Neural progenitor cell (in vitro differentiated cells): Measurements from ENCODE around the gene GNAI1. TPM values are rescaled to one million over a fixed set of nuclear protein-coding genes. Genes with fewer than 3 reads are reported as not detected.

ENCODE experiments used
- DNase-seq: peaks from one replicate; pipeline ENCODE4 v3.0.0-alpha.2; 2016; ENCODE audit warnings: low spot score
- H2AFZ ChIP-seq: fragments of 200-600 bp; sonication (generic); replicated peaks from 2 replicates; pipeline ENCODE4 v1.6.1; 2016; ENCODE audit warnings: antibody characterized with exemption
- H3F3A ChIP-seq: fragments of 200-600 bp; sonication (generic); 2 replicates; pipeline ENCODE4 v1.6.1; 2016; ENCODE audit warnings: antibody characterized with exemption, low read depth
- H3K27ac ChIP-seq: fragments of 200-600 bp; sonication (generic); 2 replicates; pipeline ENCODE4 v1.5.1; 2016; ENCODE audit warnings: mild to moderate bottlenecking
- H3K27me3 ChIP-seq: fragments of 200-600 bp; sonication (generic); 2 replicates; pipeline ENCODE4 v1.6.1; 2016; ENCODE audit warnings: mild to moderate bottlenecking, moderate library complexity
- H3K36me3 ChIP-seq: fragments of 200-600 bp; sonication (generic); 2 replicates; pipeline ENCODE4 v1.5.1; 2016
- H3K4me1 ChIP-seq: fragments of 200-600 bp; sonication (generic); 2 replicates; pipeline ENCODE4 v1.6.1; 2016; ENCODE audit warnings: mixed run types
- H3K4me2 ChIP-seq: fragments of 200-600 bp; sonication (generic); 2 replicates; pipeline ENCODE4 v1.6.1; 2016
- H3K4me3 ChIP-seq: fragments of 200-600 bp; sonication (generic); 2 replicates; pipeline ENCODE4 v1.5.1; 2016
- H3K79me2 ChIP-seq: fragments of 200-600 bp; sonication (generic); 2 replicates; pipeline ENCODE4 v1.6.1; 2016; ENCODE audit warnings: low read depth
- H3K9ac ChIP-seq: fragments of 200-600 bp; sonication (generic); 2 replicates; pipeline ENCODE4 v1.6.1; 2016
- H3K9me3 ChIP-seq: fragments of 200-600 bp; sonication (generic); 2 replicates; pipeline ENCODE4 v1.5.1; 2016; ENCODE audit warnings: low read depth
- H4K20me1 ChIP-seq: fragments of 200-600 bp; sonication (generic); 2 replicates; pipeline ENCODE4 v1.6.1; 2016; ENCODE audit warnings: low read depth
- H3K27ac Mint-ChIP-seq: 3 replicates; pipeline ENCODE4 v1.8.0; 2021; ENCODE audit warnings: mixed read lengths
- H3K27me3 Mint-ChIP-seq: 2 replicates; pipeline ENCODE4 v1.8.0; 2022; ENCODE audit warnings: low read depth, mild to moderate bottlenecking, inconsistent platforms, moderate library complexity, mixed read lengths; ENCODE audit not compliant: insufficient read depth
- H3K36me3 Mint-ChIP-seq: 3 replicates; pipeline ENCODE4 v1.8.0; 2021; ENCODE audit warnings: mixed read lengths
- H3K4me1 Mint-ChIP-seq: 3 replicates; pipeline ENCODE4 v1.8.0; 2021; ENCODE audit warnings: mixed read lengths
- H3K4me3 Mint-ChIP-seq: 3 replicates; pipeline ENCODE4 v1.8.0; 2021; ENCODE audit warnings: mild to moderate bottlenecking, moderate library complexity, mixed read lengths
- H3K9me3 Mint-ChIP-seq: 3 replicates; pipeline ENCODE4 v1.8.0; 2020; ENCODE audit warnings: mixed read lengths
- EZH2 ChIP-seq: fragments of 200-600 bp; sonication (generic); IDR thresholded peaks from 2 replicates; pipeline ENCODE4 v1.6.1; 2017; ENCODE audit warnings: antibody characterized with exemption, mild to moderate bottlenecking, moderate library complexity
- EZH2phosphoT487 ChIP-seq: fragments of 200-600 bp; sonication (generic); IDR thresholded peaks from 2 replicates; pipeline ENCODE4 v1.6.1; 2017; ENCODE audit warnings: antibody characterized with exemption
- total RNA-seq: library from RNA; depleted of rRNA; stranded (reverse); fragments of >200 nt; gene quantifications from 2 replicates; pipeline ENCODE4 v1.2.3, GENCODE V29; 2015; ENCODE audit warnings: low replicate concordance
- TF ChIP-seq, protein P1 (sequence below): fragments of 200-600 bp; sonication (generic); IDR thresholded peaks from 2 replicates; pipeline ENCODE4 v1.5.1; 2017; ENCODE audit warnings: antibody characterized with exemption, mild to moderate bottlenecking

Gene GNAI1
- total RNA-seq, 1 donor from 2014 or later, result 91.3 TPM

DNA sequence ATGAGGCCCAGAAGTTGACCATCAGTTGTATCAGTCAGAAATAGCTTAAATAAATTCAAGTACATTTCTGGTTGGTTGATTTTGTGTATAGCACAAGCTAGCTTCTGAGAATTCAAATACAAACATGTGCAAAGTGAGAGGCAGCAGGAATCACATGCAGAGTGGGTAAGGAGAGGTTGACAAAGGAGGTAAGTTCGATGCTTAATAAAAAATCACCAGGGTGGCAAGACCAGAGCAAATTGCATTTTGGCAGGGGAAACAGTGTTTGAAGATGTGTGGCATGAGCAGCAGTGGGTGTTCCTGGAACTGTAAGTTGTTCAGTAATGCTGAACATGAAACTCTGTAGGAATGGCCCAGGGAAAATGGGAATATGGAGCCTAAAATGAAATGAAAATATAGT is 52.6 kb downstream of the GNAI1 start:
- Mint-ChIP-seq H3K4me1 (peaks cover 19% of the 10 kb centered on the region), H3K27me3 (peaks cover 2% of the 10 kb centered on the region), H3K9me3 (peaks cover 11% of the 10 kb centered on the region), H3K27ac (no peak overlapping the region), H3K36me3 (peaks cover 18% of the 10 kb centered on the region), H3K4me3 (no peak overlapping the region)
- DNase-seq, result no peak
- Histone ChIP-seq H3K4me1 (peaks cover 36% of the 10 kb centered on the region), H3K27me3 (no peaks in the 10 kb centered on the region), H3K9ac (no peak overlapping the region), H2AFZ (no peak overlapping the region), H3K4me3 (no peak overlapping the region), H3K4me2 (no peak overlapping the region), H3K9me3 (no peaks in the 10 kb centered on the region), H3K36me3 (peaks cover 12% of the 10 kb centered on the region), H4K20me1 (peaks cover 49% of the 10 kb centered on the region), H3K79me2 (peaks cover 78% of the 10 kb centered on the region), H3F3A (no peaks in the 10 kb centered on the region), H3K27ac (no peak overlapping the region)
- TF ChIP-seq EZH2phosphoT487, result no peak
- no peak for TF ChIP-seq EZH2
- TF ChIP-seq, protein P1, sequence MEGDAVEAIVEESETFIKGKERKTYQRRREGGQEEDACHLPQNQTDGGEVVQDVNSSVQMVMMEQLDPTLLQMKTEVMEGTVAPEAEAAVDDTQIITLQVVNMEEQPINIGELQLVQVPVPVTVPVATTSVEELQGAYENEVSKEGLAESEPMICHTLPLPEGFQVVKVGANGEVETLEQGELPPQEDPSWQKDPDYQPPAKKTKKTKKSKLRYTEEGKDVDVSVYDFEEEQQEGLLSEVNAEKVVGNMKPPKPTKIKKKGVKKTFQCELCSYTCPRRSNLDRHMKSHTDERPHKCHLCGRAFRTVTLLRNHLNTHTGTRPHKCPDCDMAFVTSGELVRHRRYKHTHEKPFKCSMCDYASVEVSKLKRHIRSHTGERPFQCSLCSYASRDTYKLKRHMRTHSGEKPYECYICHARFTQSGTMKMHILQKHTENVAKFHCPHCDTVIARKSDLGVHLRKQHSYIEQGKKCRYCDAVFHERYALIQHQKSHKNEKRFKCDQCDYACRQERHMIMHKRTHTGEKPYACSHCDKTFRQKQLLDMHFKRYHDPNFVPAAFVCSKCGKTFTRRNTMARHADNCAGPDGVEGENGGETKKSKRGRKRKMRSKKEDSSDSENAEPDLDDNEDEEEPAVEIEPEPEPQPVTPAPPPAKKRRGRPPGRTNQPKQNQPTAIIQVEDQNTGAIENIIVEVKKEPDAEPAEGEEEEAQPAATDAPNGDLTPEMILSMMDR, result no peak

DNA sequence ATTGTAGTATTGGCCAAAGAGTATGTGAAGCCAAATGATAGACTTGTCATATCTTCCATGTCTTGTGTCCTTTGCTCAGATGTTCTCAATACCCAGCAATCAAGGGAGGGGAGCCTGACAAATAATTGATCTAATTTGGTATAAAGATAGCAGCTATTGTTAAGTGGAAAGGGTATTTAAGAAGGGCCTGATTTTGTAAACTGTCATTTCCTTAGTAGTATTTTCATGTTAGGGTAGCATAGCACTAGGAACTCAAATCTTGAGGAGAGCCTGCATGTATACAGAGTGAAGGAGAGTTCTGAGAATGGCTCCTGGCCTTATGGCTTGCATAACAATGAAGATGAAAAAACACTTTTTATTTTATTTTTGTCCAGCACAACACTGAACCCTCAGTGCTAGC is 53.1 kb downstream of the GNAI1 start:
- H3K27me3 ChIP-seq, result no peaks in the 10 kb centered on the region
- H3K4me1 ChIP-seq, result peaks cover 32% of the 10 kb centered on the region
- no peak overlapping the region for H3K27ac ChIP-seq
- no peaks in the 10 kb centered on the region for H3F3A ChIP-seq
- H3K36me3 ChIP-seq, result peaks cover 12% of the 10 kb centered on the region
- H3K4me3 Mint-ChIP-seq, result no peak overlapping the region
- H3K9ac ChIP-seq, result no peak overlapping the region
- peaks cover 17% of the 10 kb centered on the region for H3K4me1 Mint-ChIP-seq
- TF ChIP-seq, protein P1, result no peak
- TF ChIP-seq EZH2, result no peak
- TF ChIP-seq EZH2phosphoT487, result no peak
- H3K4me2 ChIP-seq, result no peak overlapping the region
- peaks cover 11% of the 10 kb centered on the region for H3K9me3 Mint-ChIP-seq
- H3K9me3 ChIP-seq, result no peaks in the 10 kb centered on the region
- no peak overlapping the region for H3K4me3 ChIP-seq
- no peak overlapping the region for H2AFZ ChIP-seq
- peaks cover 76% of the 10 kb centered on the region for H3K79me2 ChIP-seq
- H3K27ac Mint-ChIP-seq, result no peak overlapping the region
- DNase-seq, result no peak
- H3K36me3 Mint-ChIP-seq, result peaks cover 18% of the 10 kb centered on the region
- peaks cover 46% of the 10 kb centered on the region for H4K20me1 ChIP-seq
- H3K27me3 Mint-ChIP-seq, result peaks cover 2% of the 10 kb centered on the region

DNA sequence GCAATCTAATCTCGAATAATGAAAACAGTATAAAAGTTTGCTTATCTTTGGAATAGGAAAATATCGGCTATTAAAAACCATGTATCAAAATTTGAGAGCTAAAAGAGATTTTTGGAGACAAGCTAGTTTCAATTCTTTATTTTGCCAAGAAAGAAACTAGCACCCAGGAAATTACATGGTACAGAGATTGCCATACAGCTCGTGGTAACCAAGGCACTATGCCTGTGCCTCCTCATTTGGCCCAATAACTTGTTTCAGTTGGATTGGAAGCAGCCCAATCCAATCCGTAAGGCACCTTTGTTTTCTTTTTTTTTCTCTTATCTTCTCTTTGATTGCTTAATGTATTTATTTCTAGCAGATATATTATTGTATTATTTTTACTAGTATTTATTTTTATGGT is 55.0 kb downstream of the GNAI1 start:
- Histone ChIP-seq H3K27me3 (no peaks in the 10 kb centered on the region), H3K4me1 (peaks cover 19% of the 10 kb centered on the region), H2AFZ (no peak overlapping the region), H3F3A (no peaks in the 10 kb centered on the region), H3K79me2 (peaks cover 67% of the 10 kb centered on the region), H3K27ac (no peak overlapping the region), H3K36me3 (peaks cover 12% of the 10 kb centered on the region), H3K4me2 (no peak overlapping the region), H3K9me3 (no peaks in the 10 kb centered on the region), H3K4me3 (no peak overlapping the region), H3K9ac (no peak overlapping the region), H4K20me1 (peaks cover 31% of the 10 kb centered on the region)
- DNase-seq, result no peak
- no peaks in the 10 kb centered on the region for H3K27me3 Mint-ChIP-seq
- no peak overlapping the region for H3K27ac Mint-ChIP-seq
- no peak overlapping the region for H3K4me3 Mint-ChIP-seq
- H3K9me3 Mint-ChIP-seq, result peaks cover 3% of the 10 kb centered on the region
- TF ChIP-seq, protein P1, result no peak
- TF ChIP-seq EZH2phosphoT487 (no peak), EZH2 (no peak)
- H3K36me3 Mint-ChIP-seq, result peaks cover 13% of the 10 kb centered on the region
- H3K4me1 Mint-ChIP-seq, result peaks cover 13% of the 10 kb centered on the region
